GM21423 (cell line): ENCODE measurements around the gene ABAT.
"Not testable (repeated sequence)": the region's sequence is repeated elsewhere in the genome, so short reads cannot be mapped to it uniquely, and the experiment has no call there.

Experiments used
- ATAC-seq: cut with Tn5 transposase; IDR thresholded peaks from one replicate; pipeline ENCODE4 v1.9.1; 2021; ENCODE audit warnings: mild to moderate bottlenecking, moderate library complexity; ENCODE audit not compliant: unreplicated experiment

Gene ABAT

GRCh38 chr16:8739151-8739550, 64.7 kb downstream of the ABAT start:
- no peak for ATAC-seq

- no peak for ATAC-seq
Measured at GRCh38 chr16:8739989-8740704, 65.7 kb downstream of the ABAT start.

GRCh38 chr16:8740775-8741355, 66.4 kb downstream of the ABAT start:
- ATAC-seq = no peak

GRCh38 chr16:8741636-8742035, 67.2 kb downstream of the ABAT start:
- ATAC-seq = no peak

- no peak for ATAC-seq
Measured at GRCh38 chr16:8742068-8742467, 67.7 kb downstream of the ABAT start.

- not testable (repeated sequence) for ATAC-seq
Measured at GRCh38 chr16:8748944-8749343, 74.5 kb downstream of the ABAT start.

- ATAC-seq = no peak
Measured at GRCh38 chr16:8751481-8752311, 77.3 kb downstream of the ABAT start.

- no peak for ATAC-seq
Measured at GRCh38 chr16:8752706-8753105, 78.3 kb downstream of the ABAT start.

GRCh38 chr16:8753416-8754054, 79.1 kb downstream of the ABAT start:
- ATAC-seq = no peak

- no peak for ATAC-seq
Measured at GRCh38 chr16:8756755-8757154, 82.3 kb downstream of the ABAT start.

- no peak for ATAC-seq
Measured at GRCh38 chr16:8758022-8758421, 83.6 kb downstream of the ABAT start.

GRCh38 chr16:8760021-8760420, 85.6 kb downstream of the ABAT start:
- no peak for ATAC-seq

GRCh38 chr16:8761078-8761477, 86.7 kb downstream of the ABAT start:
- no peak for ATAC-seq

- no peak for ATAC-seq
Measured at GRCh38 chr16:8762254-8762653, 87.8 kb downstream of the ABAT start.

GRCh38 chr16:8763083-8763482, 88.7 kb downstream of the ABAT start:
- ATAC-seq = no peak

GRCh38 chr16:8763899-8764298, 89.5 kb downstream of the ABAT start:
- no peak for ATAC-seq

- ATAC-seq = no peak
Measured at GRCh38 chr16:8764525-8765250, 90.3 kb downstream of the ABAT start.

- no peak for ATAC-seq
Measured at GRCh38 chr16:8767176-8767575, 92.8 kb downstream of the ABAT start.

- ATAC-seq = no peak
Measured at GRCh38 chr16:8768283-8768682, 93.9 kb downstream of the ABAT start.

- no peak for ATAC-seq
Measured at GRCh38 chr16:8768692-8769091, 94.3 kb downstream of the ABAT start.

- no peak for ATAC-seq
Measured at GRCh38 chr16:8773537-8773936, 99.1 kb downstream of the ABAT start.
